ENCODE data around the gene CORO1A.
"Not testable (repeated sequence)": the region's sequence is repeated elsewhere in the genome, so short reads cannot be mapped to it uniquely, and the experiment has no call there.

Gene CORO1A

DNA sequence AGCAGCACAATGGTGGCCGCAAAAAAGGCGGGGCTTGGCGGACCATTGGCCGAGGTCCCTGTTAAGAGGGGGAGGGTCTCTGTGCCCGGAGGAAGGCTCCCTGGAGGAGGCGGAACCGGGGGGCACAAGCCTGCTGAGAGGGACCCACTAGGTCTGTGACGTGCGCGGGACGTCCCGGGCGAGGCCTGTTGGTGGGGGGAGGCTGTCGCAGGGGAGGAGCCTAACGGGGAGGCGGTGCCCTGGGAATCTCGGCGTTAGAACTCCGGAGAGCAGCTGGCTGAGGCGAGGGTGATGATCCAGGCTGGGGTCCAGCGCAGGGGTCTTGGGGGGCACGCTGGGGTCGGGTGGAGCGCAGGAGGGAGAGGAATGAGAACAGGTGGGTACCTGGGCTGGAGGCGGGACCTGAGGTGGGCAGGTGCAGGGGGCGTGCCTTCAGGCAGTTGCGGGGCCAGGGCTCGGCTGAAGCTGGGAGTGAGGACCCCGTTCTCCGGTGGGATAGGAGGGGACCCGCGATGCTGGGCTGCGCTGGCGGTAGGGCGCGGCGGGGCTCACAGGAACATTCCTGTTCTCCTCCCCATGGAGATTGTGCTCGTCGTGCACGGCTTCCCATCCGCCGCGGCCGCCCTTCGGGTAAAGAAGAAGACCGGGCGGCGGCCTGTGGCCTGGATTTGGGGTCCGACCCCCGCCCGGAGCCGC lies 22.3 kb downstream of the CORO1A start:
- not testable (repeated sequence) for DNase-seq (ENCODE audit: low spot score)

DNA sequence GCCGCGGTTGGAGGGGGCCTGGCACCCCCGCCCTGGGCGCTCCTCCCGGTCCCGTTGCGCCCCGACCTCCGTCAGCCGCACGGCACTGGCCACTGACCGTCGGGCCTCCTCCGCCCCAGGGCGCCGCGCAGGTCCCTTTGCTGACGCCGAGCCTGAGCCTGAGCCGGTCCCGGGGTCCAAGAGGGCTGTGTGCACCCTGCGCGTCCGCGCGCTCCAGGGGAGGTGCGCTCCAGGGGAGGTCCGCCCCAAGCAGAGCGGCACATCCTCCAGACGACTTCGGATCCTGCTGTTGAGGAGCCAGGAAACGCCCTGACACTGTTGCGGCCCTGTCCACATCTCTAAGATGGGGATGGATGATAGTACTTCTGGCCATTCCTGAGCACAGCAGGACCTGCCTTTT lies 22.9 kb downstream of the CORO1A start:
- DNase-seq (ENCODE audit: low spot score): not testable (repeated sequence)

DNA sequence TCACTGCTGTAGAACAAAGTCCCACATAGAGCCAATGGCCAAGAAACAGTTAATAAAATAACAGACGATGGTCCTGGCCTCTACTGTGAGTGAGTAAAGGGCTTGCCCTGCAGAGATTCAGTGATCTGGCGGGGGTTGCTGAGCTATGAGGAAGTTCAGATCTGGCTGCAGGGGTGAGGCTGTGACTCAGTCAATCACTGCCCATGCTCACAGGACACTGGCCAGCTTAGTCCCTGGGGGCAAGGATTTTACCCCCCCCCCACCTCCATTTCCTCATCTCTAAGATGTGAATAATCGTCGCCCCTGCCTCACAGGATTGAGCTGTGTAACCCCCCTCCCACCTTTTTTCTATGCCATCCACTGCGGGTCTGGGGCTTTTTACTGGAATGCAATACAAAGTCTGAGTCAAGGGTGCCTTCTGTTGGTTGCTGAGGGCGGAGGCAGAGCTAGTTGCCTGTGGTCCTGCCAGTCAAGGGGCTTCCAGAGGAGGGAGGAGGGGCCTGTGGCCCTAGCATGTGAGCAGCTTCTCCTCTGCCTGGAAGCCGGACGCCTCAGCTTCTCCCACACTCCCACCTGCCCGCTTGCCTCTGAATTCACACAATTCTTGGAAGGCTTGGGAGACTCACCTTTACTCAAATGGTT lies 23.8 kb downstream of the CORO1A start:
- DNase-seq (ENCODE audit: low spot score): not testable (repeated sequence)

DNA sequence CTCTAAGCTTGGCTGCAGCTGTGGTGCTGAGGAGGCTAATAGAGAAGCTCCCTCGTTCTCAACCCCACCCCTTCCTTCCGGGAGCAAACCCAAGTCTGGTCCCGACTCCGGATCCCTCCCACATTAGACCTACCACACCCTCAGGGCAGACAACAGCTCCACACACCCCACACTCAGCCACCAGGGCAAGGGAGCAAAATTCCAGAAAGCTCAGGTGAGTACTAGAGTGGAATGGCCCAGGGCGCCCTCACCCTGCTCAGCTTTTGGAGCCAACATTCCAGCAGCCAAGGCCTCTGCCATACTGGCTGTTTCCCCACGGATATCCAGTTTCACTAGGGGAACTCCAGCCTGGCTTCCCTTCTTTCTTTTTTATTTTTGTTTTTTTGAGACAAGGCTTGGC lies 25.6 kb downstream of the CORO1A start:
- not testable (repeated sequence) for DNase-seq (ENCODE audit: low spot score)

DNA sequence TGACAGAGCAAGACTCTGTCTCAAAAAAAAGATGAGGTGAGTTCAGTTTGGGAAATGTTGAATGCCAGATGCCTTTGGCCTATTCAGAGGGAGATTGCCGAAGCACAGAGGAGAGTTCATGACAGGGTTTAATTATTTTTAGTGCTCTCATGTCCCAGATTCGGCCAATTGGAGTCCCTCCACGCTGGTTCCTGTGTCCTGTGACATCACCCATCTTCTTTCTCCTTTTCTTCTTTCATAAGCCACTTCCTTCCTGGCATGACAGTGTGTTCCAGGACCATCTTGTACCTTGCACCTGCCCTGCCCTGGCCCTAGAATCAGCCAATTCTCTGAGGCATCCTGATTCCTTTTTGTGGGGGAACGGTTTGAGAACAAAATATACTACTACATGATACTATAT lies 28.0 kb downstream of the CORO1A start:
- not testable (repeated sequence) for DNase-seq (ENCODE audit: low spot score)

DNA sequence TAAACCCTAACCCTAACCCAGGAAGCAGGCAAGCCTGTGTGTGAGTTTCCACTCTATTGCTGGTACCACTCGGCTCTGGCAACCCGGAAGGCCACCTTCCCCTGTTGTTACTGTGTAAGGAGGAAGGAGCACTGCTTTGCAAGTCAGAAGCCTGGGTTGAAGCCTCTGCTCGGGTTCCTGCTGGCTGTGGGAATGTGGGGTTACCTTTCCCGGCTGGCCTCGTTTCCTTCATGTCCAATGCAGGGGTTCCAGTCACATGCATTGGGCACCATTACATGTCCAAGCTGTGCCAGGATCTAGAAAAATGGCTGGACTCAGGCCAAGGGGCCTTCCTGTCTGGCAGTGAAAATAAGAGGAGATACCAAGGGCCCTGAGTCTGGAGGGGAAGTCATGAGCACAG lies 33.7 kb downstream of the CORO1A start:
- not testable (repeated sequence) for DNase-seq (ENCODE audit: low spot score)

All from HuH-7 (cell line).